Osteocyte (in vitro differentiated cells): ENCODE measurements around the gene MYH10. TPM values are rescaled to one million over a fixed set of nuclear protein-coding genes. Genes with fewer than 3 reads are reported as not detected.

Experiments used
- DNase-seq: peaks from one replicate; pipeline ENCODE4 v3.0.0; 2021; ENCODE audit warnings: mixed read lengths; ENCODE audit not compliant: unreplicated experiment; ENCODE audit errors: extremely low spot score
- H3K27ac Mint-ChIP-seq: one replicate; pipeline ENCODE4 v1.8.0; 2021; ENCODE audit warnings: mild to moderate bottlenecking, mixed read lengths; ENCODE audit not compliant: unreplicated experiment
- H3K27me3 Mint-ChIP-seq: one replicate; pipeline ENCODE4 v1.8.0; 2021; ENCODE audit warnings: mixed read lengths; ENCODE audit not compliant: unreplicated experiment
- H3K36me3 Mint-ChIP-seq: one replicate; pipeline ENCODE4 v1.8.0; 2021; ENCODE audit warnings: mixed read lengths; ENCODE audit not compliant: unreplicated experiment
- H3K4me1 Mint-ChIP-seq: one replicate; pipeline ENCODE4 v1.8.0; 2021; ENCODE audit warnings: mixed read lengths; ENCODE audit not compliant: unreplicated experiment
- H3K4me3 Mint-ChIP-seq: one replicate; pipeline ENCODE4 v1.8.0; 2021; ENCODE audit warnings: mild to moderate bottlenecking, moderate library complexity, mixed read lengths; ENCODE audit not compliant: unreplicated experiment
- H3K9me3 Mint-ChIP-seq: one replicate; pipeline ENCODE4 v1.8.0; 2021; ENCODE audit warnings: mixed read lengths; ENCODE audit not compliant: unreplicated experiment
- CTCF ChIP-seq: fragments of 200-600 bp; sonication (generic); IDR thresholded peaks from 2 replicates; pipeline ENCODE4 v1.5.0; 2021; ENCODE audit warnings: antibody characterized with exemption, mild to moderate bottlenecking, moderate library complexity
- total RNA-seq: library from RNA; stranded (reverse); gene quantifications from 2 replicates; pipeline ENCODE4 v1.2.1, GENCODE V29; 2021

MYH10 gene
- total RNA-seq, 1 donor from 2014 or later, result 110 TPM

GRCh38 chr17:8502126-8502525, 128.4 kb downstream of the MYH10 start:
- no peaks in the 10 kb centered on the region for H3K27me3 Mint-ChIP-seq
- TF ChIP-seq CTCF, result no peak
- no peaks in the 10 kb centered on the region for H3K4me1 Mint-ChIP-seq
- H3K36me3 Mint-ChIP-seq, result peaks cover 46% of the 10 kb centered on the region
- no peaks in the 10 kb centered on the region for H3K9me3 Mint-ChIP-seq
- H3K27ac Mint-ChIP-seq, result no peak overlapping the region
- no peak for DNase-seq
- H3K4me3 Mint-ChIP-seq, result no peak overlapping the region

- Mint-ChIP-seq H3K36me3 (peaks cover 40% of the 10 kb centered on the region), H3K27me3 (no peaks in the 10 kb centered on the region), H3K9me3 (no peaks in the 10 kb centered on the region), H3K27ac (no peak overlapping the region), H3K4me3 (no peak overlapping the region), H3K4me1 (no peaks in the 10 kb centered on the region)
- no peak for DNase-seq
- no peak for TF ChIP-seq CTCF
Measured at GRCh38 chr17:8500609-8501008, 129.9 kb downstream of the MYH10 start.

- DNase-seq, result peak; percentile 62
- H3K9me3 Mint-ChIP-seq, result no peaks in the 10 kb centered on the region
- peaks cover 35% of the 10 kb centered on the region for H3K36me3 Mint-ChIP-seq
- H3K4me1 Mint-ChIP-seq, result no peaks in the 10 kb centered on the region
- no peak overlapping the region for H3K27ac Mint-ChIP-seq
- H3K27me3 Mint-ChIP-seq, result no peaks in the 10 kb centered on the region
- H3K4me3 Mint-ChIP-seq, result no peak overlapping the region
- TF ChIP-seq CTCF, result no peak
Measured at GRCh38 chr17:8499614-8500013, 130.9 kb downstream of the MYH10 start.

- Mint-ChIP-seq H3K36me3 (peaks cover 35% of the 10 kb centered on the region), H3K9me3 (no peaks in the 10 kb centered on the region), H3K27ac (no peak overlapping the region), H3K4me3 (no peak overlapping the region), H3K27me3 (no peaks in the 10 kb centered on the region), H3K4me1 (no peaks in the 10 kb centered on the region)
- TF ChIP-seq CTCF, result no peak
- no peak for DNase-seq
Measured at GRCh38 chr17:8499171-8499570, 131.4 kb downstream of the MYH10 start.

- Mint-ChIP-seq H3K36me3 (peaks cover 46% of the 10 kb centered on the region), H3K4me3 (no peak overlapping the region), H3K27ac (no peak overlapping the region), H3K9me3 (no peaks in the 10 kb centered on the region), H3K4me1 (no peaks in the 10 kb centered on the region), H3K27me3 (no peaks in the 10 kb centered on the region)
- TF ChIP-seq CTCF, result no peak
- DNase-seq, result no peak
Measured at GRCh38 chr17:8496081-8496480, 134.4 kb downstream of the MYH10 start.
